ENCODE data around the gene PLCG1.

- no peak for TF ChIP-seq POU2F2 (IDR thresholded peaks at IDR 0.05; ENCODE audit: low read depth, low read length)
- TF ChIP-seq POLR2A (IDR thresholded peaks at IDR 0.05; ENCODE audit: low read depth, low read length), result no peak
- TF ChIP-seq TAF1 (IDR thresholded peaks at IDR 0.05; ENCODE audit: low read depth, low read length), result no peak
- TF ChIP-seq POLR2AphosphoS5 (IDR thresholded peaks at IDR 0.05; ENCODE audit: low read depth, low read length), result no peak
- no peak for TF ChIP-seq SPI1 (IDR thresholded peaks at IDR 0.05; ENCODE audit: low read depth, low read length)
- TF ChIP-seq PAX5 (IDR thresholded peaks at IDR 0.05; ENCODE audit: insufficient read depth, low read length, severe bottlenecking), result no peak
These were observed 47.8 kb upstream of the PLCG1 start for GRCh38 chr20:41089555-41089954.

Data from GM12891 (cell line).